Epithelial cell of prostate (primary cell): ENCODE measurements around the gene CLN6.
A peak's percentile ranks its signal among the peaks of the same experiment; 100 is the strongest.
"Not testable (repeated sequence)": the region's sequence is repeated elsewhere in the genome, so short reads cannot be mapped to it uniquely, and the experiment has no call there.

ENCODE experiments used
- DNase-seq: peaks from one replicate; pipeline ENCODE4 v3.0.0-alpha.2; 2011; ENCODE audit warnings: low read depth, low spot score
- H3K27ac ChIP-seq: fragments of 450-650 bp; 2 replicates; pipeline ENCODE4 v1.5.1; 2017; ENCODE audit warnings: mild to moderate bottlenecking

The CLN6 gene

GRCh38 chr15:68258692-68259091 is 29.2 kb upstream of the CLN6 start:
- DNase-seq: no peak
- peak overlapping the region; percentile 44 for H3K27ac ChIP-seq

GRCh38 chr15:68256675-68257450 is 27.3 kb upstream of the CLN6 start:
- DNase-seq: peak; percentile 73
- H3K27ac ChIP-seq: peak overlapping the region; percentile 95

GRCh38 chr15:68252925-68253534 is 23.5 kb upstream of the CLN6 start:
- H3K27ac ChIP-seq: no peak overlapping the region
- no peak for DNase-seq

- no peak overlapping the region for H3K27ac ChIP-seq
- no peak for DNase-seq
These were observed 19.7 kb upstream of the CLN6 start for GRCh38 chr15:68249058-68249713.

GRCh38 chr15:68244235-68244634 is 14.7 kb upstream of the CLN6 start:
- H3K27ac ChIP-seq: no peak overlapping the region
- DNase-seq: no peak

GRCh38 chr15:68241088-68241935 is 11.8 kb upstream of the CLN6 start:
- no peak for DNase-seq
- no peak overlapping the region for H3K27ac ChIP-seq

GRCh38 chr15:68239025-68239424 is 9.5 kb upstream of the CLN6 start:
- DNase-seq: no peak
- no peak overlapping the region for H3K27ac ChIP-seq

GRCh38 chr15:68235022-68235421 is 5.5 kb upstream of the CLN6 start:
- peak; percentile 64 for DNase-seq
- H3K27ac ChIP-seq: no peak overlapping the region

GRCh38 chr15:68234520-68234919 is 5.0 kb upstream of the CLN6 start:
- DNase-seq, H3K27ac ChIP-seq: not testable (repeated sequence)

GRCh38 chr15:68234060-68234459 is 4.5 kb upstream of the CLN6 start:
- no peak for DNase-seq

GRCh38 chr15:68232937-68233336 is 3.4 kb upstream of the CLN6 start:
- DNase-seq: no peak
- no peak overlapping the region for H3K27ac ChIP-seq

More at GRCh38 chr15:68234060-68234459, 4.5 kb upstream of the CLN6 start:
- no peak overlapping the region for H3K27ac ChIP-seq

GRCh38 chr15:68232449-68232848 is 2.9 kb upstream of the CLN6 start:
- no peak for DNase-seq
- H3K27ac ChIP-seq: no peak overlapping the region

- no peak for DNase-seq
- H3K27ac ChIP-seq: no peak overlapping the region
These were observed 1.7 kb upstream of the CLN6 start for GRCh38 chr15:68231102-68231818.

- no peak overlapping the region for H3K27ac ChIP-seq
- no peak for DNase-seq
These were observed 901 bp upstream of the CLN6 start for GRCh38 chr15:68230157-68231100.

GRCh38 chr15:68228971-68229385 is 550 bp downstream of the CLN6 start:
- DNase-seq: no peak
- peak overlapping the region; percentile 44 for H3K27ac ChIP-seq

GRCh38 chr15:68228143-68228970 is 1.2 kb downstream of the CLN6 start:
- no peak overlapping the region for H3K27ac ChIP-seq
- no peak for DNase-seq

GRCh38 chr15:68227643-68228142 is 1.8 kb downstream of the CLN6 start:
- H3K27ac ChIP-seq: no peak overlapping the region
- DNase-seq: no peak

- DNase-seq, H3K27ac ChIP-seq: not testable (repeated sequence)
These were observed 4.1 kb downstream of the CLN6 start for GRCh38 chr15:68225442-68225841.
